Putamen (tissue), 1 donor: ENCODE data around the gene SHB.

Experiments
- DNase-seq: peaks from one replicate; pipeline ENCODE4 v3.0.0-alpha.2; 2016; ENCODE audit warnings: low spot score

SHB gene

DNA sequence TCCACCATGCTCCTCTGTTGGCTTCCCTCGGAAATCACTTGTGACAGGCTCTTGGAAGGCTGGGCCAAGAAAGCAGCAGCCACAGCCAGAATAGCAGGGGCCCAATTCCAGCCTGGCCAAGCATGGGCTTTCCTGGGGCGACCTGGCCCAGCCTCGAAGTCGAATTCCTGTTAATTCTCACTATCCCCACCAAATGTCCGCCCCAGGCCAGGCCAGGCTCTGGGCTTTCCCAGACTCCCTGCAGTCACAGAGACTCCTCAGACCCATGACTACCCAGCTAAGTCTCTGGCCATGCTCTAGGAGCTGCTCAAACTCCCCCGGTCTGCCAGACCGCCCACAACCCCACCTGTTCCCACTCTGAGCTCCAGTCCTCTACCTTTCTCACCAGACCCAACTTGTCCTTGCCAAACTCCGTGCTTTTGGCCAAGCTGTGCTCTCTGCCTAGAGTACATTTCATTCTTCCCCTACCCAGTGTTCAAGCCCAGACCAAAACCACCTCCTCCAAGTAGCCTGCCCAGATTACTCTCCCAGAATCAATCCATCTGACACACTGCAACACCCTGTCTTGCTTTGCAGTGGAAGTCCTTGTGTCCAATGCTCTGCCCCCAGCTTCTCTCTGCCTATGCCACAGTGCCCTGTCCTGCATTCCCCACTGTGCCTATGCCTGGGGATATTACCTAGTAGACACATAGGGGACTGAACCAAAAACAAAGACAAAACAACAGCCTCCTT lies 26.2 kb downstream of the SHB start:
- DNase-seq: no peak

DNA sequence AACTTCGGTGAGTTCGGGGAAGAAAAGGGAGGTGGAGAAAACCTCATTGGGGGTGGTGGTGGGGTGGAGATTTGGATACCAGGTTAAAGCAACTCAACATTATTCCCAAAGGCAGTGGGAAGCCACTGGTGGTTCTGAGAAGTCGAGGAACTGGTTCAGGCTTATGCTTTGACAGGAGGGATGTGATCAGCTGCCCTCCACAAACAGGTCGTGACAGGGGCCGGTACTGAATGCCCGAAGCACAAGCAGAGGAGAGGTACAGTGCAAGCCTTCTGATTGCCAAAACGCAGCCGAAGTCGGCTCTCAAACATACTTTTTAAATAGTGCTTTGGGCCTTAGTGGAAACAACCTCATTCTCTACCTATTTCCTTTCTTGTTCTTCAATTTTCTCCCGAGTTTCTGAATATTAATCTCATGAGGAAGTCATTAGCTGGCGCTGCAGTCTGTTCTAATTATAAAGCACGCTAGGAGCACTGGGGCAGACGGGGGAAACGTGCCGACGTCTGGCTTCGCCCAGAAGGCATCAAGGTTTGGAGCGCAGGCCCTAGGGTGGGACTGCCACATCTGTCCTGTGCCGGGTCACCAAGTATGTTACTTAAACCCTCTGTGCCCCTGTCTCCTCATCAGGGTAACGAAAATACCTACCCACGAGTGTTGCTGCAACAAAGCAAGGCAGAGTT lies 27.3 kb downstream of the SHB start:
- no peak for DNase-seq

DNA sequence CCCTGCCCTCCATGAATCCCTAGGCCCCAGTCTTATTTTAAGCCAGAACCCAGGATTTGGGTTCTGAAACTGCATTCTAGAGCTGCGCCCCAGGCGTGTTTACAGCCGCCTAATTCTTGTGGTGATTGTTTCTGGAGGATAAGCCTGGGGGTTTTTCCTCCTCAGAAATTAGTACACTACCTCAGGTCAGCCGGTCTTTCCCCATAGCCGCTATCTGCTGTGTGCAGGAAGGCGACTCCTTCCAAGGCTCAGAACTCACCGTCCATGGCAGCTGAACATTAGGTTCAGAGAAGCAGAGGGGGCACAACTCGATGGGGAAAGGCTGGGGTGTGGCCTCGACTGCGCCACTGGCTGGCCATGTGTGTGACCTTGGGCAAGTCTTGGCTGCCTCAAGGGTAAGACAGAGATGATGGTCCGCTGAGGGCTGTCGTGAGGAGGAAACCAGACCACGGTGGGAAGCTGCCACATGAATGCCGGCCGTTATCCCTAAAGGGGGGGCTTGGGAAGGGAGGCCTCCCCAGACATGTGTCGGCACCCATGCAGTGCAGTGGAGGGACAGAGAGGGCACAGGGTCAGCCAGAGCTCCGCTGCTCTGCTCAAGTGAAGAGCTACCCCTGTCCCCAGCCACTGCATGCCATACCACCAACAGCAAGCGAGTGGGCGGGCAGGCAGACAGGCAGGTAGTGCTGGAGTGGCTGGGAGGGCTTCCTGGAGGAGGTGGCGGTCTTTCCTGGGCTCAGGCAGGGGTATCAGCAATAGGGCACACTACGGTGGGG lies 28.9 kb downstream of the SHB start:
- DNase-seq: no peak

DNA sequence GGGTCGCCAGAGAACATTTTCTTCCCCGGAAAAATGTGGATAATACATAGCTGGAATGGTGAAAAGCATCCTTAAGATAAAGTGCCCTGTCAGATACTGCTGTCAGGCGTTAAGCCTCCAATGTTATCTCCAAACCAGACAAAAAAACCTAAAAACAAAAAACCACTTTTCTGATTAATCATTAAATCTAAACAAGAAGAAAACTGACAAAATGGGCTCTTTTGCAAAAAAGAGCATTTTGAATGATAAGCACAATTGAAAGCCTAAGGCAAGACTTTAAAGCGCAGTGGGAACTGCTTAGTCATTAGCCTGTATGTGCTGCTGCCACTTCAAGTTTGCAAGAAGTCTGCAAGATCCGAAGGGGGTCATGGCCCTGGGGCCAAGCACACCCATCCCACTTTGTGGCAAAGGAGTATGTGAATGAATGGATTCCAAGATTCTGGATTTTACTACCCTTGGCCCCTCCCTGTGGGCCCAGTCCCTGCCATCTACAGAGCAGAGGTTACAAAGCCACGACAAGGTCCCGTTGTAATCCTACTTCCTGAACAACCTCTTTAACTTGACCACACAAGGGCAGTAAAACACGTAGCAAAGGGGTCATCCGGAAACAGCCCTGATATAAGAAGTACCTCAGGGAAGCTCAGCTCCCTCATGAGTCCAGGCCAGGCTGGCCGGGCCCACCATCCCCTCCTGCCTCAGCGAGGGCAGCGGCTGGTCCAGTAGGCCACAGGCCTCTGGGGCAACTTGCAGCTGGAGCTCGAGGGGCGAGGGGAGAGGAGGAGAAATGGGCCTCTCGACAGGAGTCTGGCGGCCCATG lies 29.7 kb downstream of the SHB start:
- DNase-seq: no peak

GRCh38 chr9:38038307-38039089 lies 30.5 kb downstream of the SHB start:
- no peak for DNase-seq

DNA sequence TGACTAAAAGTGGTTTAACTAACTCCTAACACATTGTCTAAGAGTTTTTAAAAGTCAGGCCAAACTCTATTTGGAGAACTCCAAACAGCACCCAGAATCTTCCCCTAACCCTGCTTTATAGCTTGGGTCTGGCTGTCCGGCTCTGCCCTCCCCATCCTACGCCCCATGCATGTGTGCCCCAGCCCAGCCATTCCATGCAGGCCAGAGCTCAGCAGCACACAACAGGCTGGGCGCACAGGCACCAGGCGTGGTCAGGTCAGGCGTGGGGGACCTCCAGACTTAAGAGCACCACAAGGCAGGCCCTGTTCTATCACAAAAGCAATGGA lies 31.1 kb downstream of the SHB start:
- DNase-seq: no peak

GRCh38 chr9:38036359-38037084 lies 32.5 kb downstream of the SHB start:
- DNase-seq: no peak

GRCh38 chr9:38035873-38036272 lies 33.2 kb downstream of the SHB start:
- no peak for DNase-seq

- DNase-seq: no peak
Observed at GRCh38 chr9:38033941-38034340, 35.1 kb downstream of the SHB start.

DNA sequence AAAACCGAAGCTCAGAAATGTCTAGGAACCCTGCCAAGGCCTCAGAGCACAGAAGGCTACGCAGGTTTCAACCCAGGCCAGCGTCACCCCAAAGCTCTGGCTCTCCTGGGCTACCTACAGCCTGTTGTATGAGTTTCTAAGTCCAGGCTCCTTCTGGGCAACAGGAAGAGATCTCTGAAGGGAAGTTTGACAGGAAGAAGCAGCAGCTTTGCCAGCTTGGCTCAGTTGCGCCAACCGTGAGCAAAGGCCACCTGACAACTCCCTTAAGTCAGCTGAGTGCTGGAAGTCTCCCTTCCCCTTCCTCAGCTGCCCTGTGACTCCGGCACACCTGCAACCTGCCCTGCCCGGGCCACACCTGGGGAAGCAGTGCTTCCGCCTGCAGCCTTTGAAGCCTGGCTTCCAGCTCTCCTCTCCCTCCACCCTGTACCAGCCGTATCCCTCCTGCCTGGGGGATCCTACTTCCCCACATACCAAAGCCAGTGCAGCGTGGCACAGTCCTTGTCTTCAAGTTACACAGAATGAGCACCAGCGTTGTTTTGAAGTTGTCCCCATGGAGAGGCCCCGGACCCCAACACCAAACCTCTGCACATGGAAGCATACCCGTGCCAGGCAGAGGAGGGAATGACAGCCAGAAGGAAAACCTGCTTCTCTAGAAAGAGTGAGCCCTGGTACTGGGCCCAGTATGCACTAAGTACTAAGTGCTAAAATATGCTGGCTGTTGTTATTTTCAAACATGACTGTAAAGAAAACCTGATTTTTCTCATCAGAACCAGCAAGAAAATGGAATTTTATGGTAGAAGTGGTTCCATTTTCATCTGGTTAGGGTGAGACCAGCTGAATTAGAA lies 36.5 kb downstream of the SHB start:
- no peak for DNase-seq

- no peak for DNase-seq
Observed at GRCh38 chr9:38031594-38031993, 37.4 kb downstream of the SHB start.

- no peak for DNase-seq
Observed at GRCh38 chr9:38030658-38031057, 38.4 kb downstream of the SHB start.

GRCh38 chr9:38029915-38030638 lies 39.0 kb downstream of the SHB start:
- DNase-seq: no peak

DNA sequence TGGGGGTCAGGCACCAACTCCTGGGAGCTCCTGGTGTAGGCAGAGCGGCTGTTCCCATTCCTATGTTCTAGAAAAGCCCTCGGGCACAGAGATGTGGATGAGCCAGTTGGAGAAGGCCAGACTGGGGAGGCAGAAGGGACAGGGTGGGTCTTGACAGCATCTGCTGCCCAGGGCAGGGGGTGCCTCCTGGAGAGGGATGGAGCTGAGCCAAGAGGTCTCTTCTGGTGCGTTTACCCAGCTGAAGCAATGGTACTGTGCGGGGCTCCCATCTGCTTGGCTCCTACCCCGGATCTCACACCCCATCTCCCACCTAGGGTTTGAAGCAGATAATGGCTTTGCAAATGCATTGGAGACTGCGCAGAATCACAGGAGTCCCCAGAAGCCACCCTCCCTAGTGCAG lies 41.3 kb downstream of the SHB start:
- no peak for DNase-seq

GRCh38 chr9:38026840-38027527 lies 42.0 kb downstream of the SHB start:
- no peak for DNase-seq

DNA sequence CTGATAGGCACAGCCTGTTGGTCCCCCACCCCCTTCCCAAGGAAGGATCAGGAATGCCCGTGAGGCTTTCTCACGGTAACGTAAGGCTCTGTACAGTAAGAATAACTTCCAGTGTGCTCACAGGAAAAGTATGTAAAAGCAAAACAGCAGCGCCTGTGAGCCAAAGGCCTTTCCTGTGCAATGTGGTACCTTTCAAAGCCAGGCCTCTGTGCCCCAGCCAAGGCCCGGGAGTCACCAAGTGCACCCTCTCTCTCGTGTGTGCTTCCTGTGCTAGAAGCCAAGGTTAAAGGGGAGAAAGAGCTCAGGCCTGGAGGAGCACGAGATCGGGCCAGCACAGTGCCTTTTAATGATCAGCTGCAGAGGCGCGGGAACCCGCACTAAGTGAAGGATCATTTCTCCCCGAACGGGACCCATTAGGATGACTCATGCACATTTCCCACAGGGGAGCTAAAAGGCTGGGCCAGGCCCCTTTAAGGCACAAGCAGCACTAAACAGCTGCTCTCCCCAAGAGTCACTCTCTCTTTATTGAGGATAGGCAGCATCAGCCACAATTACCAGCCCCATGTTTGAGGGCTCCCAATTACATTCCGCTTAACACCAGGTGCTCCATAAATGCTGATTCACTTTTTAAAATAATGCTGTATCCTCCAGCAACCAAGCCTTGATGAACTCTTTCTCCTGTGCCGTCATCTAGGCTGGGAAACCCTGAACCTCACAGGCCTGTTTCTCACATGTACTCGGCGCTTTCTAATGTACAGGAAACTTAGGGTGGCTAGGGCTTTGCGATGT lies 42.8 kb downstream of the SHB start:
- no peak for DNase-seq

- no peak for DNase-seq
Observed at GRCh38 chr9:38025166-38025565, 43.9 kb downstream of the SHB start.
